ENCODE measurements around the gene NEIL1. TPM values are rescaled to one million over a fixed set of nuclear protein-coding genes. Genes with fewer than 3 reads are reported as not detected.
"Not testable (repeated sequence)": the region's sequence is repeated elsewhere in the genome, so short reads cannot be mapped to it uniquely, and the experiment has no call there.

The NEIL1 gene
- polyA plus RNA-seq, 3 donors from 2014 or later, result 20.7 to 23.8 (median 22.4) TPM

GRCh38 chr15:75364881-75365280, 18.0 kb downstream of the NEIL1 start:
- H3K4me1 Mint-ChIP-seq, result peaks cover 21 to 26% of the 10 kb centered on the region in 2 donors
- H3K4me3 Mint-ChIP-seq, result no peak overlapping the region
- H3K36me3 Mint-ChIP-seq, result peaks cover 0 to 23% (median 7%) of the 10 kb centered on the region in 3 donors
- peak overlapping the region; percentile 23 to 65 (median 46) for H3K27ac Mint-ChIP-seq
- DNase-seq, result no peak
- H3K27me3 Mint-ChIP-seq (ENCODE audit: low read depth in 3 of 3), result peaks cover 5 to 16% (median 5%) of the 10 kb centered on the region in 3 donors
- H3K9me3 Mint-ChIP-seq, result no peaks in the 10 kb centered on the region

- Mint-ChIP-seq H3K27ac (peak overlapping the region; percentile 19 to 97 (median 92)), H3K27me3 (ENCODE audit: low read depth in 3 of 3) (peaks cover 5 to 13% (median 6%) of the 10 kb centered on the region in 3 donors), H3K36me3 (peaks cover 3 to 23% (median 7%) of the 10 kb centered on the region in 3 donors), H3K4me3 (peak overlapping the region in 1 of 5 donors; percentile 90), H3K4me1 (peaks cover 24 to 30% of the 10 kb centered on the region in 2 donors), H3K9me3 (no peaks in the 10 kb centered on the region)
- no peak for DNase-seq
Measured at GRCh38 chr15:75366163-75366562, 19.3 kb downstream of the NEIL1 start.

- Mint-ChIP-seq H3K4me3 (peak overlapping the region; percentile 88 to 95 (median 93)), H3K27ac (peak overlapping the region; percentile 92 to 98 (median 96)), H3K4me1 (peaks cover 24 to 30% of the 10 kb centered on the region in 2 donors), H3K27me3 (ENCODE audit: low read depth in 3 of 3) (peaks cover 5 to 13% (median 7%) of the 10 kb centered on the region in 3 donors), H3K36me3 (peaks cover 6 to 28% (median 7%) of the 10 kb centered on the region in 3 donors), H3K9me3 (no peaks in the 10 kb centered on the region)
- DNase-seq, result no peak
Measured at GRCh38 chr15:75367006-75367405, 20.2 kb downstream of the NEIL1 start.

- Mint-ChIP-seq H3K9me3 (no peaks in the 10 kb centered on the region), H3K27me3 (ENCODE audit: low read depth in 3 of 3) (peaks cover 5 to 13% (median 7%) of the 10 kb centered on the region in 3 donors), H3K4me3 (peak overlapping the region; percentile 88 to 95 (median 93)), H3K27ac (peak overlapping the region; percentile 92 to 98 (median 96)), H3K36me3 (peaks cover 6 to 28% (median 7%) of the 10 kb centered on the region in 3 donors), H3K4me1 (peaks cover 24 to 30% of the 10 kb centered on the region in 2 donors)
- DNase-seq, result no peak
Measured at GRCh38 chr15:75367406-75367912, 20.6 kb downstream of the NEIL1 start.

GRCh38 chr15:75367913-75368688, 21.3 kb downstream of the NEIL1 start, which contains the start of gene MAN2C1:
TSS of gene MAN2C1 (minus strand) at chr15:75368607. CDS start at chr15:75368583, 24 bp downstream.
- H3K9me3 Mint-ChIP-seq, result no peaks in the 10 kb centered on the region
- peak within 1 kb of the TSS; percentile 92 to 98 (median 96) for H3K27ac Mint-ChIP-seq
- peak within 1 kb of the TSS; percentile 88 to 95 (median 93) for H3K4me3 Mint-ChIP-seq
- peaks cover 5 to 13% (median 7%) of the 10 kb centered on the region in 3 donors for H3K27me3 Mint-ChIP-seq (ENCODE audit: low read depth in 3 of 3)
- DNase-seq, result peak; percentile 85 to 87 (median 87)
- peaks cover 6 to 29% (median 7%) of the 10 kb centered on the region in 3 donors for H3K36me3 Mint-ChIP-seq
- H3K4me1 Mint-ChIP-seq, result peaks cover 24 to 30% of the 10 kb centered on the region in 2 donors

- Mint-ChIP-seq H3K9me3 (no peaks in the 10 kb centered on the region), H3K4me3 (peak overlapping the region; percentile 88 to 95 (median 93)), H3K36me3 (peaks cover 6 to 32% (median 7%) of the 10 kb centered on the region in 3 donors), H3K27ac (peak overlapping the region; percentile 92 to 97 (median 96)), H3K4me1 (peaks cover 24 to 30% of the 10 kb centered on the region in 2 donors), H3K27me3 (ENCODE audit: low read depth in 3 of 3) (peaks cover 5 to 13% (median 7%) of the 10 kb centered on the region in 3 donors)
- DNase-seq, result peak in 1 of 3 donors; percentile 40
Measured at GRCh38 chr15:75368689-75369239, 21.9 kb downstream of the NEIL1 start.

- no peak for DNase-seq
- Mint-ChIP-seq H3K27ac (peak overlapping the region; percentile 92 to 97 (median 96)), H3K27me3 (ENCODE audit: low read depth in 3 of 3) (peaks cover 5 to 13% (median 7%) of the 10 kb centered on the region in 3 donors), H3K4me1 (peaks cover 24 to 30% of the 10 kb centered on the region in 2 donors), H3K9me3 (no peaks in the 10 kb centered on the region), H3K36me3 (peaks cover 6 to 33% (median 13%) of the 10 kb centered on the region in 3 donors), H3K4me3 (peak overlapping the region; percentile 88 to 95 (median 93))
Measured at GRCh38 chr15:75369897-75370581, 23.2 kb downstream of the NEIL1 start.

- Mint-ChIP-seq H3K27me3 (ENCODE audit: low read depth in 3 of 3) (peaks cover 5 to 13% (median 7%) of the 10 kb centered on the region in 3 donors), H3K27ac (peak overlapping the region in 1 of 6 donors; percentile 62), H3K9me3 (no peaks in the 10 kb centered on the region), H3K4me3 (no peak overlapping the region), H3K36me3 (peaks cover 14 to 45% (median 27%) of the 10 kb centered on the region in 3 donors), H3K4me1 (peaks cover 24 to 30% of the 10 kb centered on the region in 2 donors)
- DNase-seq, result no peak
Measured at GRCh38 chr15:75371486-75371885, 24.6 kb downstream of the NEIL1 start.

GRCh38 chr15:75371901-75372688, 25.3 kb downstream of the NEIL1 start:
- DNase-seq, result no peak
- H3K27me3 Mint-ChIP-seq (ENCODE audit: low read depth in 3 of 3), result peaks cover 5 to 13% (median 7%) of the 10 kb centered on the region in 3 donors
- H3K36me3 Mint-ChIP-seq, result peaks cover 14 to 48% (median 28%) of the 10 kb centered on the region in 3 donors
- H3K9me3 Mint-ChIP-seq, result no peaks in the 10 kb centered on the region
- H3K4me3 Mint-ChIP-seq, result no peak overlapping the region
- no peak overlapping the region for H3K27ac Mint-ChIP-seq
- H3K4me1 Mint-ChIP-seq, result peaks cover 23 to 25% of the 10 kb centered on the region in 2 donors

- Mint-ChIP-seq H3K4me3 (no peak overlapping the region), H3K27me3 (ENCODE audit: low read depth in 3 of 3) (no peaks in the 10 kb centered on the region), H3K27ac (peak overlapping the region in 1 of 6 donors; percentile 30), H3K9me3 (no peaks in the 10 kb centered on the region), H3K4me1 (no peaks in the 10 kb centered on the region), H3K36me3 (peaks cover 19 to 43% (median 30%) of the 10 kb centered on the region in 3 donors)
- DNase-seq, result no peak
Measured at GRCh38 chr15:75380773-75381172, 33.9 kb downstream of the NEIL1 start.

GRCh38 chr15:75383986-75384385, 37.1 kb downstream of the NEIL1 start:
- H3K9me3 Mint-ChIP-seq; H3K4me1 Mint-ChIP-seq; H3K4me3 Mint-ChIP-seq; H3K27ac Mint-ChIP-seq; DNase-seq; H3K27me3 Mint-ChIP-seq (ENCODE audit: low read depth in 3 of 3): not testable (repeated sequence)
- H3K36me3 Mint-ChIP-seq, result peaks cover 16 to 50% (median 41%) of the 10 kb centered on the region in 3 donors

GRCh38 chr15:75389791-75390382, 43.0 kb downstream of the NEIL1 start:
- H3K4me3 Mint-ChIP-seq, result no peak overlapping the region
- no peaks in the 10 kb centered on the region for H3K4me1 Mint-ChIP-seq
- peaks cover 0 to 1% (median 0%) of the 10 kb centered on the region in 3 donors for H3K27me3 Mint-ChIP-seq (ENCODE audit: low read depth in 3 of 3)
- peak overlapping the region in 1 of 6 donors; percentile 24 for H3K27ac Mint-ChIP-seq
- no peak for DNase-seq
- no peaks in the 10 kb centered on the region for H3K9me3 Mint-ChIP-seq
- peaks cover 20 to 49% (median 38%) of the 10 kb centered on the region in 3 donors for H3K36me3 Mint-ChIP-seq
